ENCODE results near the gene CNN2.

CNN2 gene

GRCh38 chr19:996051-996838, 30.2 kb upstream of the CNN2 start:
- DNase-seq = no peak

- DNase-seq = no peak
Measured at GRCh38 chr19:998064-998463, 28.3 kb upstream of the CNN2 start.

- no peak for DNase-seq
Measured at GRCh38 chr19:999379-999719, 27.1 kb upstream of the CNN2 start.

GRCh38 chr19:1000095-1000494, 26.3 kb upstream of the CNN2 start, which contains the start of gene GRIN3B:
GRIN3B (plus strand) TSS chr19:1000419; CDS start chr19:1000438, 19 bp downstream.
- no peak for DNase-seq

- DNase-seq = no peak
Measured at GRCh38 chr19:1000591-1001537, 25.5 kb upstream of the CNN2 start.

GRCh38 chr19:1001538-1002166, 24.8 kb upstream of the CNN2 start:
- DNase-seq = no peak

GRCh38 chr19:1002600-1002999, 23.8 kb upstream of the CNN2 start:
- no peak for DNase-seq

GRCh38 chr19:1003283-1003682, 23.1 kb upstream of the CNN2 start:
- DNase-seq = no peak

GRCh38 chr19:1004204-1004802, 22.1 kb upstream of the CNN2 start:
- DNase-seq = no peak

GRCh38 chr19:1004803-1005664, 21.4 kb upstream of the CNN2 start:
- DNase-seq = no peak

- DNase-seq = no peak
Measured at GRCh38 chr19:1006711-1007398, 19.6 kb upstream of the CNN2 start.

- DNase-seq = no peak
Measured at GRCh38 chr19:1007399-1008251, 18.8 kb upstream of the CNN2 start.

- no peak for DNase-seq
Measured at GRCh38 chr19:1008268-1009040, 18.0 kb upstream of the CNN2 start.

GRCh38 chr19:1009041-1009980, 17.1 kb upstream of the CNN2 start:
- no peak for DNase-seq

- no peak for DNase-seq
Measured at GRCh38 chr19:1009981-1010538, 16.3 kb upstream of the CNN2 start.

GRCh38 chr19:1010586-1011510, 15.6 kb upstream of the CNN2 start:
- no peak for DNase-seq

- DNase-seq = no peak
Measured at GRCh38 chr19:1011831-1012333, 14.5 kb upstream of the CNN2 start.
